ENCODE measurements around the gene DIS3L2. TPM values are rescaled to one million over a fixed set of nuclear protein-coding genes. Genes with fewer than 3 reads are reported as not detected.

The DIS3L2 gene
- total RNA-seq, 1 donor from 2014 or later: 17.0 TPM

- peaks cover 16% of the 10 kb centered on the region for H3K9me3 ChIP-seq (replicated peaks)
- DNase-seq: no peak
- no peaks in the 10 kb centered on the region for H3K27me3 ChIP-seq (ENCODE audit: low read depth)
- intact Hi-C loops (cut with micrococcal nuclease): no loop called here
- peaks cover 13% of the 10 kb centered on the region for H3K36me3 ChIP-seq
- TF ChIP-seq, protein P1, sequence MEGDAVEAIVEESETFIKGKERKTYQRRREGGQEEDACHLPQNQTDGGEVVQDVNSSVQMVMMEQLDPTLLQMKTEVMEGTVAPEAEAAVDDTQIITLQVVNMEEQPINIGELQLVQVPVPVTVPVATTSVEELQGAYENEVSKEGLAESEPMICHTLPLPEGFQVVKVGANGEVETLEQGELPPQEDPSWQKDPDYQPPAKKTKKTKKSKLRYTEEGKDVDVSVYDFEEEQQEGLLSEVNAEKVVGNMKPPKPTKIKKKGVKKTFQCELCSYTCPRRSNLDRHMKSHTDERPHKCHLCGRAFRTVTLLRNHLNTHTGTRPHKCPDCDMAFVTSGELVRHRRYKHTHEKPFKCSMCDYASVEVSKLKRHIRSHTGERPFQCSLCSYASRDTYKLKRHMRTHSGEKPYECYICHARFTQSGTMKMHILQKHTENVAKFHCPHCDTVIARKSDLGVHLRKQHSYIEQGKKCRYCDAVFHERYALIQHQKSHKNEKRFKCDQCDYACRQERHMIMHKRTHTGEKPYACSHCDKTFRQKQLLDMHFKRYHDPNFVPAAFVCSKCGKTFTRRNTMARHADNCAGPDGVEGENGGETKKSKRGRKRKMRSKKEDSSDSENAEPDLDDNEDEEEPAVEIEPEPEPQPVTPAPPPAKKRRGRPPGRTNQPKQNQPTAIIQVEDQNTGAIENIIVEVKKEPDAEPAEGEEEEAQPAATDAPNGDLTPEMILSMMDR (IDR thresholded peaks at IDR 0.05; ENCODE audit: borderline replicate concordance): no peak
- H3K4me1 ChIP-seq: no peaks in the 10 kb centered on the region
- H3K27ac ChIP-seq (replicated peaks): no peak overlapping the region
- H3K4me3 ChIP-seq: no peak overlapping the region
Observed at GRCh38 chr2:232190796-232191195, 229.3 kb downstream of the DIS3L2 start.

- Histone ChIP-seq H3K9me3 (replicated peaks) (peaks cover 16% of the 10 kb centered on the region), H3K27ac (replicated peaks) (no peak overlapping the region), H3K27me3 (ENCODE audit: low read depth) (no peaks in the 10 kb centered on the region), H3K4me3 (no peak overlapping the region), H3K4me1 (no peaks in the 10 kb centered on the region), H3K36me3 (peaks cover 20% of the 10 kb centered on the region)
- DNase-seq: no peak
- intact Hi-C loops (cut with micrococcal nuclease): no loop called here
- TF ChIP-seq, protein P1 (IDR thresholded peaks at IDR 0.05; ENCODE audit: borderline replicate concordance): no peak
Observed at GRCh38 chr2:232195487-232195886, 234.0 kb downstream of the DIS3L2 start.

DNA sequence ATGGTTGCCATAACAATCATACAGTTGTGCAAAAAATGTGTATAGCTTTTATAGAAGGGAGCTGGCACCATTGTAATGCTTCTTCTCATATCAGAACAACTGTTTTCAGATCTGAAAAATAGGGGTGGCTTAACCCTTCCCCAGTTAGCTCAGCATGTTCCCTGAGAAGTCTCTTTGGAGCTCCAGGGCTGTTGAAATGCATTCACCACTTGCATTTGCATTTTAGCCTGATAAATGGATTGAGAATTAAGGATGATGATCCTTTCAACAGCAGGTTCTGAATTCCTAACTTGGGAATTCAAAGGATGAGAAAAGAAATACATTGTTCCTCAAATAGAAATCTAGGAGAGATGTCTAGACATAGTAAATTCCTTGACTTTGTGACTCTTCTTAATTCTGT, 235.3 kb downstream of the DIS3L2 start:
- Histone ChIP-seq H3K4me3 (no peak overlapping the region), H3K4me1 (no peaks in the 10 kb centered on the region), H3K27me3 (ENCODE audit: low read depth) (no peaks in the 10 kb centered on the region), H3K27ac (replicated peaks) (no peak overlapping the region), H3K9me3 (replicated peaks) (peaks cover 16% of the 10 kb centered on the region), H3K36me3 (peaks cover 20% of the 10 kb centered on the region)
- TF ChIP-seq, protein P1 (IDR thresholded peaks at IDR 0.05; ENCODE audit: borderline replicate concordance): no peak
- intact Hi-C loops (cut with micrococcal nuclease): no loop called here
- DNase-seq: no peak

- no peak for DNase-seq
- Histone ChIP-seq H3K27ac (replicated peaks) (no peak overlapping the region), H3K4me3 (no peak overlapping the region), H3K36me3 (peaks cover 12% of the 10 kb centered on the region), H3K4me1 (peaks cover 18% of the 10 kb centered on the region), H3K27me3 (ENCODE audit: low read depth) (no peaks in the 10 kb centered on the region), H3K9me3 (replicated peaks) (peaks cover under 1% of the 10 kb centered on the region)
- intact Hi-C loops (cut with micrococcal nuclease): no loop called here
- TF ChIP-seq, protein P1 (IDR thresholded peaks at IDR 0.05; ENCODE audit: borderline replicate concordance): no peak
Observed at GRCh38 chr2:232200195-232200594, 238.7 kb downstream of the DIS3L2 start.

DNA sequence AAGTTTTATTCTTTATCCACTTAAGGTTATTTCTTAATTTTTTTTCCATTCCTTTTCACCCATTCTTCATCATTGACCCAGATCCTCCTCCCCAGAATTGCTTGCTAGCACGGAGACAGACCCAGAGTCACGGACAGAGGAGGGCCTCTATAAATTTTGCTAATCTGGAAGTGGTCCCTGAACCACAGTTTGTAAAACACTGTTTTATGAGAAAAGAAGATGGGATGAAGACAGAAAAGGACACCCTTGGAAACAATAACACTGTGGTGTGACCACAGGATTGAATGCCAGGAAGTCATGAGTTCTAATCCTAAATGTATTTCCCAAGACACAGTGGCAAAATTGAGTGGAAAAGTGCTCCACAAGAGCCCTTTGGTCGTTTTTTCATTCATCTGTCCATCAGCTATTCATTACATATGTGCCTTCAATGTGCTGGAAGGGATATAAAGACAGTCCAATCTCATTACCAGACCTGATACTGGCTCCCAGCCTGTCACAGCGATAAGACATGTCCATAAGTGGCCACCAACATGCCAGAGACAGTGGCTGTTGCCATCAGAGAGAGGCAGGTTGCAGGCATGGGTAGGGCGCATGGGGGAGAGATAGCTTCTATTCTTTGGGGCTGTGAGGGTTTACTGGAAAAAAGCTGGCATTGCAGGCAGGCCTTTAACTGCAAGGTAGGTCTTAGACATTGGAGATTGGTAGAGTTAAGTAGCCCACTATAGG, 241.8 kb downstream of the DIS3L2 start:
- no peak overlapping the region for H3K27ac ChIP-seq (replicated peaks)
- intact Hi-C loops (cut with micrococcal nuclease): no loop called here

More for the DNA sequence above, 241.8 kb downstream of the DIS3L2 start:
- H3K36me3 ChIP-seq: peaks cover 11% of the 10 kb centered on the region
- peaks cover 18% of the 10 kb centered on the region for H3K4me1 ChIP-seq
- DNase-seq: no peak
- TF ChIP-seq, protein P1 (IDR thresholded peaks at IDR 0.05; ENCODE audit: borderline replicate concordance): no peak
- H3K4me3 ChIP-seq: no peak overlapping the region
- H3K9me3 ChIP-seq (replicated peaks): no peaks in the 10 kb centered on the region
- no peaks in the 10 kb centered on the region for H3K27me3 ChIP-seq (ENCODE audit: low read depth)

Measured in left ventricle myocardium inferior (tissue), 1 donor.